ENCODE measurements around the gene STK33. TPM values are rescaled to one million over a fixed set of nuclear protein-coding genes. Genes with fewer than 3 reads are reported as not detected.

The STK33 gene
- total RNA-seq, 1 experiment from 2014 or later: 19.5 TPM

DNA sequence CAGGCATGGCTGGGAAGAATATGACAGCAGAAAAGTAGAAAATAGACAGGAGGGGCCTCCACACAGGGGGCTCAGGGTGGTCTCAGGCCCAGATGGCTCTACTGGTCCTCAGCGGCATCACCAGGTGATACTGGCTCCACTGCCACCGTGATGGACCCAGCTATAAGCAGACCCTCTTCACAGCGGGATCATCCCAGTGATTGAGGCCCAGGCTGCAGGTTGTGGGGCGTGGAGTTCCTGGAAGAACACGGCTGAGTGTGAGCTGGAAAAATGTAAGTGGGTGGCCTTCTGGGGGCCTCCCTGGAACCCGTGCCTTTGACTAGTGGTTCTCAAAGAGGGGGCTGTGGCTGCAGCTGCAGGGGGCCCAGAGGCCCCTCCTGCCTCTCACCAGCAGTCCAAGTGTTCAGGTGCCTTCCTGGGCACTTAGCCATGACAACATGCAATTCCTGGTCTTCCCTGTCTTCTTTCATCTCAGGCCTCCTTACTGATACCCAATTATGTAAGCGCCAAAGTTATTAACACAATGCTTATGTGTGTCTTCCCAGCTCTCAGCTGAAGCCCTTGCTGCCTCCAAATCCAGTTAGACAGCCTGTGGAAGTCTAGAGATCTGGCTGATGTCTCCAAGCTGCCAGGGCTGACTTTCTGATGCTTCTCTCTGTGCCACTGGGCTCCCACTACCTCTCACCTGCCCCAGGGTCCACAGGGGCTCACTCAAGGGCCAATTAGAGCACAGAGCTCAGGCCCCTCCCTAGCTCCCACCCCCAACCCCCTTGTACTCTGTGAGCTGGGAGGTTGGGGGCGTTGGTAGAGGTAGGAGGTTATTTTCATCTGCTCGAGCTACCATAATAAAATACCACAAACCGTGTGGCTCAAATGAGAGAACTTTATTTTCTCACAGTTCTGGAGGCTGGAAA lies 220.3 kb downstream of the STK33 start:
- H3K27me3 Mint-ChIP-seq (ENCODE audit: low read depth): peaks cover 2% of the 10 kb centered on the region; the same call in 1 of the 2 replicates

More for the DNA sequence above, 220.3 kb downstream of the STK33 start:
- Histone ChIP-seq H3K4me1 (ENCODE audit: insufficient read depth, low read length) (no peaks in the 10 kb centered on the region), H4K8ac (replicated peaks; ENCODE audit: insufficient read length, low read depth, low read length) (no peak overlapping the region), H3K79me1 (ENCODE audit: insufficient read depth, low read depth, low read length, poor library complexity, severe bottlenecking) (no peaks in the 10 kb centered on the region), H2BK12ac (ENCODE audit: insufficient read length, low read depth, low read length) (no peak overlapping the region), H3T11ph (ENCODE audit: low read length) (no peak overlapping the region), H4K5ac (ENCODE audit: insufficient read length, low read depth, low read length) (no peak overlapping the region), H3K4ac (ENCODE audit: low read depth, low read length) (no peak overlapping the region), H3K4me2 (ENCODE audit: insufficient read depth, insufficient read length, low read length) (no peak overlapping the region), H2BK15ac (ENCODE audit: low read depth, low read length) (no peak overlapping the region), H3K27ac (ENCODE audit: insufficient read length, low read depth, low read length) (no peak overlapping the region), H3K79me2 (ENCODE audit: insufficient read depth, low read length) (no peaks in the 10 kb centered on the region), H3K23ac (ENCODE audit: insufficient read length, low read depth, low read length) (no peak overlapping the region), H4K20me1 (ENCODE audit: control insufficient read depth, insufficient read depth, insufficient read length) (no peaks in the 10 kb centered on the region), H3K14ac (ENCODE audit: insufficient read depth, low read length) (no peak overlapping the region; the same call in 1 of the 2 replicates), H2BK120ac (ENCODE audit: low read depth, low read length, poor library complexity, severe bottlenecking) (no peak overlapping the region), H3K56ac (ENCODE audit: insufficient read length, low read depth, low read length) (no peak overlapping the region), H4K91ac (ENCODE audit: insufficient read length, low read depth, low read length) (no peak overlapping the region), H2AFZ (ENCODE audit: low read length) (no peak overlapping the region), H3K9ac (ENCODE audit: extremely low read depth, insufficient read length, low read length) (no peak overlapping the region), H2AK5ac (ENCODE audit: insufficient read length, low read length) (no peak overlapping the region), H3K18ac (ENCODE audit: insufficient read length, low read depth, low read length) (no peak overlapping the region), H2BK5ac (ENCODE audit: insufficient read length, low read length) (no peak overlapping the region), H3K23me2 (ENCODE audit: insufficient read length, low read depth, low read length, poor library complexity, severe bottlenecking) (no peaks in the 10 kb centered on the region), H2BK20ac (ENCODE audit: low read depth, low read length, poor library complexity, severe bottlenecking) (no peak overlapping the region), H3K27me3 (ENCODE audit: insufficient read depth, low read length) (no peaks in the 10 kb centered on the region), H3K9me3 (ENCODE audit: control insufficient read depth, low read depth, low read length) (no peaks in the 10 kb centered on the region)
- Mint-ChIP-seq H3K36me3 (ENCODE audit: insufficient read depth in 1 of 3, low read depth in 3 of 3) (no peaks in the 10 kb centered on the region), H3K9me3 (no peaks in the 10 kb centered on the region), H3K27ac (peak overlapping the region in 1 of 3 experiments; percentile 78; a peak in 1 of 7 replicates), H3K4me3 (no peak overlapping the region), H3K4me1 (peaks cover 14 to 18% of the 10 kb centered on the region in 2 experiments)
- WGBS (ENCODE audit: extremely low coverage, insufficient read length, low lambda C conversion rate): no CpG with 5 or more reads among the region's 10 CpGs
- TF ChIP-seq, protein P1, sequence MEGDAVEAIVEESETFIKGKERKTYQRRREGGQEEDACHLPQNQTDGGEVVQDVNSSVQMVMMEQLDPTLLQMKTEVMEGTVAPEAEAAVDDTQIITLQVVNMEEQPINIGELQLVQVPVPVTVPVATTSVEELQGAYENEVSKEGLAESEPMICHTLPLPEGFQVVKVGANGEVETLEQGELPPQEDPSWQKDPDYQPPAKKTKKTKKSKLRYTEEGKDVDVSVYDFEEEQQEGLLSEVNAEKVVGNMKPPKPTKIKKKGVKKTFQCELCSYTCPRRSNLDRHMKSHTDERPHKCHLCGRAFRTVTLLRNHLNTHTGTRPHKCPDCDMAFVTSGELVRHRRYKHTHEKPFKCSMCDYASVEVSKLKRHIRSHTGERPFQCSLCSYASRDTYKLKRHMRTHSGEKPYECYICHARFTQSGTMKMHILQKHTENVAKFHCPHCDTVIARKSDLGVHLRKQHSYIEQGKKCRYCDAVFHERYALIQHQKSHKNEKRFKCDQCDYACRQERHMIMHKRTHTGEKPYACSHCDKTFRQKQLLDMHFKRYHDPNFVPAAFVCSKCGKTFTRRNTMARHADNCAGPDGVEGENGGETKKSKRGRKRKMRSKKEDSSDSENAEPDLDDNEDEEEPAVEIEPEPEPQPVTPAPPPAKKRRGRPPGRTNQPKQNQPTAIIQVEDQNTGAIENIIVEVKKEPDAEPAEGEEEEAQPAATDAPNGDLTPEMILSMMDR (conservative IDR thresholded peaks at IDR 0.05): no peak
- no peak for DNase-seq

Data from H9 (cell line).